ENCODE results near the gene WHAMM. TPM values are rescaled to one million over a fixed set of nuclear protein-coding genes. Genes with fewer than 3 reads are reported as not detected.
"Not testable (repeated sequence)": the region's sequence is repeated elsewhere in the genome, so short reads cannot be mapped to it uniquely, and the experiment has no call there.

Gene WHAMM
- total and polyA plus RNA-seq, 2 experiments from 2014 or later = 3.0 to 3.6 TPM

- Histone ChIP-seq H3F3A (ENCODE audit: insufficient read depth) (no peaks in the 10 kb centered on the region), H4K20me1 (ENCODE audit: insufficient read depth) (no peaks in the 10 kb centered on the region), H3K79me2 (ENCODE audit: insufficient read depth) (no peaks in the 10 kb centered on the region), H3K4me3 (no peak overlapping the region), H3K27ac (no peak overlapping the region), H2AFZ (no peak overlapping the region), H3K4me1 (ENCODE audit: insufficient read depth) (no peaks in the 10 kb centered on the region), H3K27me3 (replicated peaks; ENCODE audit: insufficient read depth) (no peaks in the 10 kb centered on the region), H3K36me3 (ENCODE audit: low read depth) (no peaks in the 10 kb centered on the region), H3K9ac (no peak overlapping the region), H3K9me2 (ENCODE audit: insufficient read depth) (no peaks in the 10 kb centered on the region), H3K9me3 (ENCODE audit: low read depth) (no peaks in the 10 kb centered on the region), H3K4me2 (ENCODE audit: unreplicated experiment) (no peak overlapping the region)
- in situ Hi-C loops (cut with MboI) = loop anchor here (5.0 kb wide), 1 partner anchor 143 kb away; no protein-coding TSS in a partner anchor
- WGBS, 2 experiments (ENCODE audit: low coverage in 1 of 2, low lambda C conversion rate in 2 of 2, missing lambda C conversion rate in 2 of 2) = 83 to 90% methylated on average over 11 of the region's 11 CpGs
- no peak for TF ChIP-seq EZH2 (IDR thresholded peaks at IDR 0.05; ENCODE audit: insufficient read depth, poor library complexity, severe bottlenecking)
- no peak for TF ChIP-seq EZH2phosphoT487 (IDR thresholded peaks at IDR 0.05; ENCODE audit: insufficient read depth, low read depth)
- DNase-seq = no peak
Observed at GRCh38 chr15:82858932-82859331, 49.5 kb downstream of the WHAMM start.

GRCh38 chr15:82862886-82863285, 53.5 kb downstream of the WHAMM start:
- Histone ChIP-seq H3K9ac (no peak overlapping the region), H3K27me3 (replicated peaks; ENCODE audit: insufficient read depth) (no peaks in the 10 kb centered on the region), H4K20me1 (ENCODE audit: insufficient read depth) (no peaks in the 10 kb centered on the region), H2AFZ (no peak overlapping the region), H3K4me3 (no peak overlapping the region), H3K9me2 (ENCODE audit: insufficient read depth) (no peaks in the 10 kb centered on the region), H3K4me2 (ENCODE audit: unreplicated experiment) (no peak overlapping the region), H3K36me3 (ENCODE audit: low read depth) (no peaks in the 10 kb centered on the region), H3K4me1 (ENCODE audit: insufficient read depth) (no peaks in the 10 kb centered on the region), H3F3A (ENCODE audit: insufficient read depth) (no peaks in the 10 kb centered on the region), H3K79me2 (ENCODE audit: insufficient read depth) (no peaks in the 10 kb centered on the region), H3K9me3 (ENCODE audit: low read depth) (no peaks in the 10 kb centered on the region), H3K27ac (no peak overlapping the region)
- TF ChIP-seq EZH2phosphoT487 (IDR thresholded peaks at IDR 0.05; ENCODE audit: insufficient read depth, low read depth) = no peak
- no peak for TF ChIP-seq EZH2 (IDR thresholded peaks at IDR 0.05; ENCODE audit: insufficient read depth, poor library complexity, severe bottlenecking)
- in situ Hi-C loops (cut with MboI) = no loop called here
- WGBS, 2 experiments (ENCODE audit: low coverage in 1 of 2, low lambda C conversion rate in 2 of 2, missing lambda C conversion rate in 2 of 2) = 79 to 83% methylated on average over 6 of the region's 6 CpGs
- no peak for DNase-seq

GRCh38 chr15:82864967-82865366, 55.5 kb downstream of the WHAMM start:
- H3K36me3 ChIP-seq (ENCODE audit: low read depth) = no peaks in the 10 kb centered on the region
- 73 to 75% methylated on average over 2 of the region's 2 CpGs for WGBS, 2 experiments (ENCODE audit: low coverage in 1 of 2, low lambda C conversion rate in 2 of 2, missing lambda C conversion rate in 2 of 2)
- TF ChIP-seq EZH2 (IDR thresholded peaks at IDR 0.05; ENCODE audit: insufficient read depth, poor library complexity, severe bottlenecking) (no peak), EZH2phosphoT487 (IDR thresholded peaks at IDR 0.05; ENCODE audit: insufficient read depth, low read depth) (no peak)
- no peaks in the 10 kb centered on the region for H3K9me2 ChIP-seq (ENCODE audit: insufficient read depth)
- no peak for DNase-seq
- no peak overlapping the region for H3K9ac ChIP-seq
- H3K4me3 ChIP-seq = no peak overlapping the region
- no peak overlapping the region for H2AFZ ChIP-seq
- no peaks in the 10 kb centered on the region for H3K27me3 ChIP-seq (replicated peaks; ENCODE audit: insufficient read depth)
- H4K20me1 ChIP-seq (ENCODE audit: insufficient read depth) = no peaks in the 10 kb centered on the region
- H3K9me3 ChIP-seq (ENCODE audit: low read depth) = no peaks in the 10 kb centered on the region
- no peaks in the 10 kb centered on the region for H3K4me1 ChIP-seq (ENCODE audit: insufficient read depth)
- H3K79me2 ChIP-seq (ENCODE audit: insufficient read depth) = no peaks in the 10 kb centered on the region
- H3F3A ChIP-seq (ENCODE audit: insufficient read depth) = no peaks in the 10 kb centered on the region
- H3K27ac ChIP-seq = no peak overlapping the region
- in situ Hi-C loops (cut with MboI) = no loop called here
- no peak overlapping the region for H3K4me2 ChIP-seq (ENCODE audit: unreplicated experiment)

GRCh38 chr15:82865581-82865980, 56.2 kb downstream of the WHAMM start:
- in situ Hi-C loops (cut with MboI); H3K9me2 ChIP-seq (ENCODE audit: insufficient read depth); DNase-seq; H4K20me1 ChIP-seq (ENCODE audit: insufficient read depth); H3K4me2 ChIP-seq (ENCODE audit: unreplicated experiment); H3F3A ChIP-seq (ENCODE audit: insufficient read depth); H2AFZ ChIP-seq; H3K4me3 ChIP-seq; H3K27ac ChIP-seq; H3K4me1 ChIP-seq (ENCODE audit: insufficient read depth); H3K9ac ChIP-seq; H3K79me2 ChIP-seq (ENCODE audit: insufficient read depth); H3K36me3 ChIP-seq (ENCODE audit: low read depth); H3K9me3 ChIP-seq (ENCODE audit: low read depth); H3K27me3 ChIP-seq (replicated peaks; ENCODE audit: insufficient read depth): not testable (repeated sequence)
- 71 to 77% methylated on average over 4 of the region's 4 CpGs for WGBS, 2 experiments (ENCODE audit: low coverage in 1 of 2, low lambda C conversion rate in 2 of 2, missing lambda C conversion rate in 2 of 2)

GRCh38 chr15:82865981-82866380, 56.6 kb downstream of the WHAMM start:
- H3K9ac ChIP-seq; H3K27ac ChIP-seq; H3F3A ChIP-seq (ENCODE audit: insufficient read depth); H3K27me3 ChIP-seq (replicated peaks; ENCODE audit: insufficient read depth); H3K4me3 ChIP-seq; H3K9me2 ChIP-seq (ENCODE audit: insufficient read depth); H3K4me1 ChIP-seq (ENCODE audit: insufficient read depth); H4K20me1 ChIP-seq (ENCODE audit: insufficient read depth); H3K79me2 ChIP-seq (ENCODE audit: insufficient read depth); H3K36me3 ChIP-seq (ENCODE audit: low read depth); H3K4me2 ChIP-seq (ENCODE audit: unreplicated experiment); H3K9me3 ChIP-seq (ENCODE audit: low read depth); DNase-seq; in situ Hi-C loops (cut with MboI); H2AFZ ChIP-seq: not testable (repeated sequence)
- 93 to 100% methylated on average over 3 of the region's 3 CpGs for WGBS, 2 experiments (ENCODE audit: low coverage in 1 of 2, low lambda C conversion rate in 2 of 2, missing lambda C conversion rate in 2 of 2)
